GDM1 (cell line): ENCODE data around the gene EBPL.

Experiments used
- DNase-seq: peaks from one replicate; lab custom pipeline; 2025; lab: John Stamatoyannopoulos, UW

The EBPL gene

DNA sequence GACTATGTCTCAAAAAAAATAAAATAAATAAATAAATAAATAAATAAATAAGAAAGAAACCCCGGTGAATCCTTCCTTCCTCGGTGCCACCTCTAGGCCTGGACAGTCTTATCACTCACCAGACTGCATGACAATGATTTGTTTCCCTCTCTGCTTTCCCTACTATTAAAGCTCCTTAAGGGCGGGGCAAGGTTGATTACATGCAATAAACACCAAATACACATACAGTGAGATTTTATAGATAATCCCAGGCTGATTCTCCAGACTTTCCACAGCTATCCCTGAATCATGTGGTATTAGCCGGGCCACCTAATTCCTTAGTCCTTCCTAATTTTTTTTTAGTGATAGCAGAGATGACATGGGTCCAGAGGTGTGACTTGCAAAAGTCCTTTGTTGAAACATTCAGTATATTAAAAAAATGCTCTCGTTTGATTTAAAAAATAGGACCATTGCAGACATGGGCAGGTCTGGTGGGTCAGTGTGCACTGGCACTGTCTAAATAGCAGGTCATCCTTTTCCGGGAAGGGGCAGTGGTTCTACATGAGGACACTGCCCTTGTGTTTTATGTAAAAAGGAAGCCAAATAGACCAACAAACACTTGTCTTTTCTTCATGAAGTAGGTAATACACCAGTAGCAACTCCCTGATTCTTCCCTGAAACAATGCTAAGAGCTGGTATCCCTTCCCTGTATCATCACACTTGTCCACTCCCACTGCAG is 14.5 kb downstream of the EBPL start:
- no peak for DNase-seq

DNA sequence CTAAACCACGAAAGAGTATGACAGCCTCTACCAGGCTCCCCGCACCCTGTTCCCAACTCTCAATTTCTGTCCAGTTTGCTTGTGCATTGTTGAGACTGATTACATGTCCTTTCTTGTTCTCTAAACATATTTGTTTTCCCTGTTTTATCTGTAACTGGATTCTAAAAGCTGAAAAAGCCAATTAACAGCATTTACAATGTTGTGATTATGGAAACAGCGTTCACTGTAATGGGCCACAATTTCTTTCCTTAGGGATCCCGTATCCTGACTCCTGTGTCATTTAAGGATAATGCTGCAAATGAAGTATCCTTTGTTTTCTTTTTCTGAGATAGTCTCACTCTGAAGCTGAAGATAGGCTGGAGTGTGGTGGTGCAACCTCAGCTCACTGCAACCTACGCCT is 20.5 kb downstream of the EBPL start:
- no peak for DNase-seq

DNA sequence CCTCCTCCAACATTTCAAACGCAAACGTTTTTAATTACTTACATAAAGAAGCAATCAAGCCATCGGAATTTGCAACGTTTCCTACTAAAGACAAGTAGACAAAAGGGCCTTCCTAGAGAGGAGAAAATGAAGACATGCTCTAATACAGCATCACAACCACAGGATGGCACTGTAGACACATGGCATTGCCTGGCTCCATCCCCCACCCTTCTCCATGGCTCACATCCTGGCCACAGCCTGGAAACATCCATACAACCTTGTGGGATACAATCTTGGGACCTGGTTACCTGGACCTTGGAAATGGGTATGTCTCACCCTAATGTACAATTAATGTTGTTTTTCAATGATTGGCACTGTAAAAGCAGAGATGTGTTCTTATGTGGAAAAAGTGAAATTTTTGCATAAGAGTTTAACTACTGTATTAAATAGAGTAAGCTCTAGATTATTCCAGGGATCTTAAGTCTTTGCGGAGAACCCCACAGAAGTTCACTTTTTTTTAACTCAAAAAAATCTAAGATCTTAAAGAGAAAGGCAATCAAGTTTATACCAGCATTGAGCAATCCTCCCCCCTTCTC is 21.5 kb downstream of the EBPL start:
- peak; percentile 43 for DNase-seq

DNA sequence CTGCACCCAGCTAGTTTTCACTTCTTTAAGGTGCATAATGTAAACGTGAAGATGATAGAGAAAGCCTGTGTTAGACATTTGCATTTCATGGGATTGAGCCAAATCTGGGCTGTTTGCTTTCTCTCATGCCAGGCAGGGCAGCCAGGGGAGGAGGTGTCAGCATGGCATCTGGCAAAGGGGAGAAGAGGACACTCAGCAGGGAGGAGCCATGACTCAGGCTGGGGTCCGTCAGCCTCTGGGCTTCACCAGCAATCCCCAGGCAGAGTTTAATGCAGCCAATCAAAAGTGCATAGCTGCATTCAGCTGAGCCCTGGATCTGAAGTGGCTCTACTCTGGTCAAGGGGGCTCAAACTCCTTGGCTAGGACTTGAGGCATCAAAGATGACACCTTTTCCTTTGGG is 23.5 kb downstream of the EBPL start:
- DNase-seq = no peak

DNA sequence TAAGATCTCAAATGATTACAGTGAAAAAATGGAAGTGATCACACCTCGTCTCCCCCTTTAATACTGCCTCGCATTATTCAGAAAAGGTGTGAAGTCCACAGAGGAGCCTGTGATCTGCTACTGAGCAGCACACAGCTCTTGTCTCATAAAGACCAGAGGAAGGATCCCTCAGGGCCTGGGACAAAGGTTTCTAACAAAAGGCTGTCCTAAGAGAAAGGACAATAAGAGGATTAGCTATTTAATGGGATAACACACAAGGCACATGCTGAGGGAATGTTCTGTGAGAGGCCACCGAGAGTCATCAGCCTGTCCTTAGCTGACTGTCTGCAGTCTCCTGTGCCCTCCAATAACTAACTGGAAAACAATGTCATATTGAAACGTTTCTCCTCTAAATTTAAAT is 26.7 kb downstream of the EBPL start:
- no peak for DNase-seq

DNA sequence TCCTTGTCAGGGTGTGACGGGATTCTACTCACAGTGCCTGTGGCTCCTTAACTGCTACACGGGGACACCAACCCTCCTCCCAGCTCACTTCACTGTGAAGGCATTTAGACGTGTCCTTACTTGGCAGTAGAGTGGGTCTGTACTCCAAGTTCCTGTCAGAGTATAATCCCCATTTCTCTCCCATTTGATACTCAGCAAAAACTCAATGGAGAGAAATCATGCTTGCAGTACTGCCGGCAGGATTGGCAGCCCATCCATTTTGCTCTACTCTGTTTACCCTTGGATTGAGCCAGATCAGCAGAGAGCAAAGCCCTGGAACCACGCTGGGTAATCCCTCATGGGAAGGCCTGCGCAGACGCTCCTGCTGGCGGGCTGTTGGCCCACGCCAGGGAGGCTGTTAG is 34.0 kb downstream of the EBPL start:
- DNase-seq = no peak

DNA sequence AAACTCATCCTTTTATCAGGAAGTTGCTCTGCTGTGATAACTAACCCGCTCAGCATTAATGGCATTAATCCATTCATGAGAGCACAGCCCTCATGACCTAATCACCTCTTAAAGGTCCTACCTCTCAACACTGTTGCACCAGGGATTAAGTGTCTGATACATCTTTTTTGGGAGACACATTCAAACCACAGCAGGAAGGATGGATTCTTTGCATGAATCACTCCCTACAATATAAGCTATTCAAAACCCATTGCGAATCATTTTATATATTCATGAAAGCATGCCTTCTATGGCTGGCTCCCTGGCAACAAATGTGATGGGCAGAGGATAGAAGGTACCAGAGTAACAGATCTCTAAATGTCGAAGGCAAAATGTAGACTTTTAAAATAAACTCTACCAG is 35.4 kb downstream of the EBPL start:
- no peak for DNase-seq

DNA sequence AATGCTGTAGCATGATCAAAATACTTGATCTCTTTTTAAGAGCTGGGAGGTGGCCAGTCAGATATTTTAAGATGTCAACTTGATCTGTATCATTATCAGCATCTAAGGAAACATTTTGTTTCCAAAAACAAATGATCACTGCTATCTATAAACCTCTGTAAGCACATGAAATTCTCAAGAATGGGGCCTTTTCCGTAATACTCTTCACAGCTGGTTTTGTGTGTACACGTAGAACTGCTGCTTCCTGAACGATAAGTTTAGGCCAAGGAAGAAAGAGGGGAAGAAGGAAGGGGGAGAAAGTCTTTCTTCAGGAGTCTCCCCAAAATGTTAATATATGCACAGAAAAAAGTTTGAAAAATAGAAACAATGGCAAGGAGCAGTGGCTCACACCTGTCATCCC is 37.3 kb downstream of the EBPL start:
- no peak for DNase-seq

DNA sequence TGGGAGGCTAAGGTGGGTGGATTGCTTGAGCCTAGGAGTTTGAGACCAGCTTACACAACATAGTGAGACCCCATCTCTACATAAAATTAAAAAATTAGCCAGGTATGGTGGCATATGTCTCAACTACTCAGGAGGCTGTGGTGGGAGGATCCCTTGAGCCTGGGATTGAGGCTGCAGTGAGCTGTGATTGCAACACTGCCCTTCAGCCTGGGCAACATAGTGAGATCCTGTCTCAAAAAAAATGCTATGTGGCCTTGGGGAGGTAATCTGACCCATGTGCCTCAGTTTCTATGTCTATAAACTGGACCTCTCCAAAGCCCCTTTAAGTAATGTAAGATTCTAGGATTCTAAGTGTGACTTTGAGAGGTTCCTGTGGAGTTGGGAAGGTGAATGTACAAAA is 37.8 kb downstream of the EBPL start:
- DNase-seq = no peak

DNA sequence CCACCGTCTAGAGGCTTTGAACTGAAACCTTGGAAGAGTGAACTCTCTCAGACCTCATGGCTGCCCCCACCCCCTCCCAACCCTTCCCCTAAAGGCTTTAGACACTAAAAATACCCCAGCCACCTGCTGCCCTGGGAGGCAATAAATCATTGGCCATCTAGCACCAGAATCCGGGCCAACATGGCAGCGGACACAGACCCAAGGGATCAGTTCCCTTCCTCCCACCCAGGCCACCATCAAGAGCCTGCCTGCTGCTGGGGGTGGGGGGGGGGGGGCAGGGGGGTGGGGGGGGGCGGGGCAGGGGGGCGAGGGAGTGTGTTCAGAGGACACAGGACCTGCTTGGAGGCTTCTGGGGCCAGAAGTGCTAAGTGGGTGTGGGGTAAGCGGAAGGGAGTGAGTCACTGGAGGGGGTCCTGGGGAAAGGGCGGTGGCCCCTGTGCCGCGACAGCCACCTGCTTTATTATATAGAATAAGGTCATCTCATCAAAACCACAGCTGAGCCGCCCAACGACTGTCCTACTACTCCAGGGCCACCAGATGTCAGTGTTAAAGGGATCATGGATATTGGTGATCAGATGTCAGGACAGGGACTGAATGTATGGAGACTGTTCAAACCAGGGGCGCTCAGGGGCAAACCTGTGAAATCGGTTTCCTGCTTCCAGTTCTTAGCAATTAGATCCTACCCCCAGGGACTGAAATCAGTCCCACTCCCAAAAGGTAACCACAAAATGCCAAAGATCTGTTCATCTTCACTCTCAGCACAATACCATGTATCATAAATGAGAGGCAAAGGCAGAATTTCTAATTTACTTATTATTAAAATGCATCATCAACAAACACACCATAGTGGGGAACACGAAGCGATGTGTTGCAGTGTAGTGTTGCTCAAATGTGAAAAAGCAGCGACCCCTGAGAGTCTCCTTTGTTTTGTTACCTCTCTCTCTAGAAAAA is 38.7 kb downstream of the EBPL start:
- no peak for DNase-seq

DNA sequence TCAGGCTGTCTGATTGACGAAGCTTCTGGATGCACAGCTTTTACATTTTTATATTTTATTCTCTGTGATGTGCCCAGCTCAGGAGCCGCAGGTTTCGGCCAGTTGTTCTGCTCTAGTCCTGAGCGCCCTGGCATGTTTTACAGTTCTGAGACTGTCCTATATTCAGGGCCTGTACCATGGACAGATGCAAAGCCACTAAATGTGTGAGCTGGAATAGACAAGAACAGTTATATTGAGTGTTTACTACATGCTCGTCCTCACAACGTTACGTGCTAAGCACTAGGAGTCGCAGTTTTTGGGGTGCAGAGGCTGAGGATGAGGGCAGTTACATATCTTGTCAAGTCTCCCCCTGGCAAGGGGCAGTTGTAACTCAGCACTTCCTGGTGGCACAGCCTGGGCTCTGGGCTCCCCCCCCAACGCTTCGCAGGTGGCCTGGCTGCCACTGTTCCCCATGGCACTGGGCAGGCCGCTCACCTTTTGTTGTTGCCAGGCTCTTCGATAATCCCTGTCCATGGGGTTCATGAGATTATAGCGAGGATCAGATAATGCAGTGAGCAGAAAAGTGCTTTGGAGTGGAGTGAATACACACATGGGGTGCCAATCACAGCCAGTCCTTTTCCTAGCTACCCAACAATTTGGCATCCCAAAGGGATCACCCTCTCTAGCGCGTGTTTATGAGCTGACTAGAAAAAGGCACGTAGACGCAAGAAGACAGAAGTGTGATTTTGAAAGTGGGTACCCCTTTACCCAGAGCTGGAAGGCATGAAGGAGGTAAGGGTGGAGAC is 39.5 kb downstream of the EBPL start:
- DNase-seq = no peak

DNA sequence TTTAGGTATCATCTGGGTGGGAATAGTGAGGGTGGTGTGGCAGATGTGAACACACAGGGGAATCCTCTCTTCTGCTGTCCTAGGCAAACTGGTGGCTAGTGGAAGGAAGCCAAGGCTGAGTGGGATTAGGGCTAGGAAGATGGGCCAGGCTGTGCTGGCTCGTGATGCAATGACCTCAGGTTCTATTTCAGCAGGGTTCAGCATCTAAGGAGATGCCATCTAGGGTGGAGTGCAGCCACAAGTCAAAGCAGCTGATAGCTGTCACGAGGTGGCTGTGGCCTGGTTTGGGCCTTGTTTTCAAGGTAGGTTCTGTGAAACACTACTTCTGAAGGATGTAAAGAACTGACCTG is 41.3 kb downstream of the EBPL start:
- no peak for DNase-seq

DNA sequence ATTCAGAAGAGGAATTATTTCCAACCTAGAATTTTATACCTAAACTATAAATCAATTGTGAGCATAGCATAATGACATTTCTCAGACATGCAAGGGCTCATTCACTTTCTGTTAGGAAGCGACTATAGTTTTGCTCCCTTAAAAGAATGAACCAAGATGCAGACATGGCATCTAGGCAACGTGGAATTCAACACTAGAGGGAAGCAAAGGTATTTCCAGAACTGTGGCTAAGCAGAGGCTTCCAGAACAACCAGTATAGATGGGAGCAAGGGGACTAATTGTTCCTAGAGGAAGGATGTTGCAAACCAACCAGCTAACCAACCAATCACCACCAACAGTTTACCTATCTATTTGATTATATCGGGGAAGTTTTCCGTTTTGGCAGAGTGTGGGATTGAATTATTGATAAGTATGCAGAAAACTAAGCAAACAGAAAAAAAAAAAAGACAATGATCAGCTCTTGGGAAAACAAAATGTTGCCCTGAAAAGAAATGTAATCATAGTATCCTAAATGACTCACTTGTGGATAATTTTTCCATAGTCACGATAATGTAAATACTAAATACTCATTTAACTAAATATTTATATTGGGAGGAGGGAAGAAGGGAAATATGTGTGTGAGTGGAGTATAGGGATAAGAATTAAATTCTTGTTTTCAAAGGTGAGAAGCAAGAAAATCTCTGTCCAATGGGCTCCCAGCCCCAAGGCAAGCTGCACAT is 41.9 kb downstream of the EBPL start:
- no peak for DNase-seq

DNA sequence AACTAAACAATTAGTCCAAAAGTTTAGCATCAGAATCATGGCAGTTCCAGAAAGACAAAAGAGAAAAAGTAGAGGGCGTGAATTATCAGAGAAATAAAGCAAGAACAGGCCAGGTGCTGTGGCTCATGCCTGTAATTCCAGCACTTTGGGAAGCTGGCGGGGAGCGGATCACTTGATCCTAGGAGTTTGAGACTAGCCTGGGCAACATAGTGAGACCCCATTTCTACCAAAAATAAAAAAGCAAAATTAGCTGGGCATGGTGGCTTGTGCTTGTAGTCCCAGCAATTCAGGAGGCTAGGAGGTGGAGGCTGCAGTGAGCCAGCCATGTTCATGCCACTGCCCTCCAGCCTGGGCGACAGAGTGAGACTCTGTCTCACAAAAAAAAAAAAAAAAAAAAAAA is 44.6 kb downstream of the EBPL start:
- DNase-seq = no peak

DNA sequence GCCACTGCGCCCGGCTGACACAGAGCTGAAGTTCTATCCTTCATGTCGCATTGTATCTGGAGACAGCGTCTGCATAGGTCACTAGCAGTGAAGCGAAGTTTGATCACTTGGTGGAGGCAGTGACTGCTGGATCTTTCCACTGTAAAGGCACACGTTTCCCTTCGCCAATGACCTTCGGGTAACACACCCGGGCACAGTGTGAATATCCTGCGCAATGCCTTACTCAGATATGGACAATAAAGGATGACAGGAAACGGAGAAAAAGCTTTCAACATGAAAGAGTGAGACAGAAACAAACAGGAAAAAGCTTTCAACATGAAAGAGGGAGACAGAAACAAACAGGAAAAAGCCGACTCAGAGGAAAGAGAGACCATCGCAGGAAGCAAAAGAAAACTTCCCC is 45.8 kb downstream of the EBPL start:
- no peak for DNase-seq

DNA sequence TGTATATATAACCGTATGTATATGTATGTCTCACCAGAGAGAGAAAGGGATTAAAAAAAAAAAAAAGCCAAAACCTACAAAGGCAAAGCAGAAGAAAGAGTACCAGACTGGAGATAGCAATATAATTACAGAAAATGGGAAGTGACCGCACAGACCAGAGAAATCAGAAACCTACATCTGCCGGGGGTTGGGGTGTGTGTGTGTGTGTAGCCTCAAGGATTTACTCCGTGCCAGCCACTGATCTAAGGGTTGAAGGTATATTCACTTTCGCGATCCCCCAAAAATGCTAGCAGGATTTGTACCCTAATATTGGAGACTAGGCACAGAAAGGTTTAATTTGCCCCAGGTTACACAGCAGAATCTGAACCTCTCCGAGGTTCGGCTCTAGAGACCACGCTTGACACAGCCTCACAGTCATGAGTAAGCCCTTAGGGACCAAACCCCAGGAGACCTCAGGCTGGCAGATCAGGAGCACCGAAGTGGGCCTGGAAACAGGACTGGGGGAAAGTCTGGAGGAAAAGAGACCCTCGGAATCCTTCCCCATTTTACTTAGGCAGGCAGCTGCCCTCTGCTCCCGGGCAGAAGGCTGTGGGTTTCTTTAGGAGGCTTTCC is 48.1 kb downstream of the EBPL start:
- DNase-seq = peak; percentile 38

DNA sequence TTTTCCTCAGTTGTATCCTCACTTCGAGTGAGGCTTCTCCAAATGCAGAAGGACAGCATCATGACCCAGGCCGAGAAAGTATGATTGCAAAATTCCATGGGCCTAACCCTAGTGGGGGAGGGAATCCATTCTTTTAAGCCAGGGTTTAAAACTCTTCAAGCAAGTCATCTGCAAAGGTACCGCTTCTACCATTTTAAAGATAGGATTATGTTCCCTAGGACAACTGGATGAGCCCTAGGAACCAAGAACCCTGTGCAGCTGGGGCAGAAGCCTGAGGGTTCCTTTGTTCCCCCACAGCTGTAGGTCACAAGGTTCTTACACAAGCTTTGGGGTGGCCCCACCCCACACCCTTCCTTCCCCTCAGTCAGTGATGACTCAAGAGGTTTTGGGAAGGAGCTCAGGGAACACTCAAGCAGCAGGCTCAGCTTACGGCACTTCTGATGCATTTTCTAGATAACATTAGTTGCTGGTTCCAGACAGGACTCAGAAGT is 49.4 kb downstream of the EBPL start:
- DNase-seq = peak; percentile 24

DNA sequence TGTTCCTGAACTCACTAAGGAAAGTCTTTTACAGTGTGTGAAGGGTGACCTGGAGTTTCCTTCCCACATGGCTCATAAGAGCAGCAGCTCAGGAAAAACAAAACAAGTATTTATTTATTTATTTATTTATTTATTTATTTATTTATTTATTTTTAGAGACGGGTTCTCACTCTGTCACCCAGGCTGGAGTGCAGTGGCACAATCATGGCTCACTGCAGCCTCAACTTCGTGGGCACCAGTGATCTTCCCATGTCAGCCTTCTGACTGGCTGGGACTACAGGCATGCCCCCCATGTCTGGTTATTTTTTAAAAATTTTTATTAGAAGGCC is 52.6 kb downstream of the EBPL start:
- DNase-seq = no peak

DNA sequence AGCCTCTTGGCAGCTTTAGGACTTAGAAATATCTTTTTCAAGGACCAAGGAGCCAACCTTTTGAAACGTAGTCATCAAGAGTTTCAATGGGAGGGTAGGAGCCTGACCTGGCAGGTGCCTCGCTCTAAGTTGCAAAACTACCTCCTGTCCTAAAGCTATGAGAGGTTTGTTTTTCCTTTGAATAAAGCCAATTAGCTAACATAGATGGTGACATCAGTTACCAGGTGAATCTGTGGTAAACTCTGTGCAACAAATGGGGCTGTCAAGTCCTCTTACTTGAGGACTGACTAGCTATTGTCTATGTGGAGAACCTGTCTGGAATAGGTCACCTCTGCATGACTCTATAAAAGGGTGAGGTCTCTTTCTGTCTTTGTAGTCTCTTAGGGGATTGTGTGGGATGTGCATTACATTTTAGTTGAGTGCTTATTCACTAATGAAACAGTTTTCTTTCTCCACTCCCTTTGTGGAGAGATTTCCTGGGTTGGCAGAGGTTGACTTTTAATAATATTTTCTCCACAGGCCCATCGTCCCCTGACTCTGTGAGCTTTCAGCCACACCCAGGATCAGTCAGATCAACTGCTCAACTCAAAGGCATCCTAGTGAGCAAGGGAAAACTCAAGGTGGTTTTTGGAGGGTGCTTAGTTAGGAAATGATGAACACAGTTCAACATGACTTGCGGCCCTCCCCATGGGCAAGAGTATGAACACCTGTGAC is 53.1 kb downstream of the EBPL start:
- DNase-seq = no peak

DNA sequence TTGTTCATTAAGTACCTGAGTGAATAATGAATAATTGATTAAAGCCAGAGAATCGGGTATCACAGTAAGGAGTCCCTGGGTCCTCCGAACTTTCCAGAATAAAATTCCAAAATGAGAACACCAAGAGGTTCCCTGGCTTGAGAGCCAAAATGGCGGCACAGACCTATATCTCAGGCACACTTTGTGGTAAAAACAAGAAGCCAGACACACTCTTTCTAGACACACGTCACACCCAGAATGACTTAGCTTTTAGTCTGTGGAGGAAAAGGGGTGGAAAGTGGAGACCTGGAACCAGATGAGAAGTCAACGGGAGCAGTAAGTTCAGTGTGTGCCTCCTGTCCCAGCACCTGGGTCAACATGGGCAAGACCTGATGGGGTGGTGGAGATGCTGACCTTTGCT is 54.6 kb downstream of the EBPL start:
- no peak for DNase-seq
